Spleen (tissue), 7 donors: ENCODE measurements around the gene SMARCA2.

Source experiments
- CTCF ChIP-seq, 11 experiments: fragments of 200-600 bp in 7 of 11; fragments of 450-650 bp in 4 of 11; sonication (generic) in 4 of 11; IDR thresholded peaks in 8 of 11; conservative IDR thresholded peaks in 3 of 11; 1 replicate in 7 of 11; 2 replicates in 4 of 11; pipeline versions ENCODE4 v1.4.0 to v1.8.0; 2016 to 2021; ENCODE audit warnings: antibody characterized with exemption in 11 of 11, inconsistent platforms in 4 of 11, mild to moderate bottlenecking in 1 of 11
- POLR2A ChIP-seq, 3 donors: fragments of 450-650 bp; IDR thresholded peaks; one replicate each; pipeline ENCODE4 v1.5.1; 2017; ENCODE audit warnings: antibody characterized with exemption in 3 of 3, mild to moderate bottlenecking in 1 of 3
- POLR2AphosphoS5 ChIP-seq, 3 donors: sonication (generic); formaldehyde crosslinking; IDR thresholded peaks; one replicate each; pipeline ENCODE4 v1.5.1; 2017; ENCODE audit warnings: antibody characterized with exemption in 3 of 3
- donor health status: DM: no; HTN: no; CAD: no; lungs with moderate emphysema.
- donor health status: DM: no; HTN: no; CAD: no.
- donor health status: DM: no; HTN: no; CAD: no.

GRCh38 chr9:2150338-2150737 is 135.2 kb downstream of the SMARCA2 start:
- TF ChIP-seq POLR2A (IDR thresholded peaks at IDR 0.05) (no peak), CTCF (IDR thresholded peaks at IDR 0.05 in 8 of 11, conservative IDR thresholded peaks at IDR 0.05 in 3 of 11) (no peak), POLR2AphosphoS5 (IDR thresholded peaks at IDR 0.05) (no peak)
